ENCODE results near the gene ESPN. TPM values are rescaled to one million over a fixed set of nuclear protein-coding genes. Genes with fewer than 3 reads are reported as not detected.

The ESPN gene
- total RNA-seq, 2 donors from 2014 or later, result 74.3 to 98.0 TPM

GRCh38 chr1:6500544-6501278 lies 76.1 kb downstream of the ESPN start:
- TF ChIP-seq, protein P1, sequence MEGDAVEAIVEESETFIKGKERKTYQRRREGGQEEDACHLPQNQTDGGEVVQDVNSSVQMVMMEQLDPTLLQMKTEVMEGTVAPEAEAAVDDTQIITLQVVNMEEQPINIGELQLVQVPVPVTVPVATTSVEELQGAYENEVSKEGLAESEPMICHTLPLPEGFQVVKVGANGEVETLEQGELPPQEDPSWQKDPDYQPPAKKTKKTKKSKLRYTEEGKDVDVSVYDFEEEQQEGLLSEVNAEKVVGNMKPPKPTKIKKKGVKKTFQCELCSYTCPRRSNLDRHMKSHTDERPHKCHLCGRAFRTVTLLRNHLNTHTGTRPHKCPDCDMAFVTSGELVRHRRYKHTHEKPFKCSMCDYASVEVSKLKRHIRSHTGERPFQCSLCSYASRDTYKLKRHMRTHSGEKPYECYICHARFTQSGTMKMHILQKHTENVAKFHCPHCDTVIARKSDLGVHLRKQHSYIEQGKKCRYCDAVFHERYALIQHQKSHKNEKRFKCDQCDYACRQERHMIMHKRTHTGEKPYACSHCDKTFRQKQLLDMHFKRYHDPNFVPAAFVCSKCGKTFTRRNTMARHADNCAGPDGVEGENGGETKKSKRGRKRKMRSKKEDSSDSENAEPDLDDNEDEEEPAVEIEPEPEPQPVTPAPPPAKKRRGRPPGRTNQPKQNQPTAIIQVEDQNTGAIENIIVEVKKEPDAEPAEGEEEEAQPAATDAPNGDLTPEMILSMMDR (IDR thresholded peaks at IDR 0.05), result no peak
- Histone ChIP-seq H3K27ac (no peak overlapping the region), H3K9me3 (no peaks in the 10 kb centered on the region), H3K27me3 (peaks cover 12% of the 10 kb centered on the region), H3K4me1 (no peaks in the 10 kb centered on the region), H3K36me3 (no peaks in the 10 kb centered on the region), H3K4me3 (no peak overlapping the region), H3K9ac (ENCODE audit: low read depth in 2 of 2, low read length in 2 of 2) (no peak overlapping the region)
- intact Hi-C loops (cut with DNase I), result no loop called here
- DNase-seq, result no peak

DNA sequence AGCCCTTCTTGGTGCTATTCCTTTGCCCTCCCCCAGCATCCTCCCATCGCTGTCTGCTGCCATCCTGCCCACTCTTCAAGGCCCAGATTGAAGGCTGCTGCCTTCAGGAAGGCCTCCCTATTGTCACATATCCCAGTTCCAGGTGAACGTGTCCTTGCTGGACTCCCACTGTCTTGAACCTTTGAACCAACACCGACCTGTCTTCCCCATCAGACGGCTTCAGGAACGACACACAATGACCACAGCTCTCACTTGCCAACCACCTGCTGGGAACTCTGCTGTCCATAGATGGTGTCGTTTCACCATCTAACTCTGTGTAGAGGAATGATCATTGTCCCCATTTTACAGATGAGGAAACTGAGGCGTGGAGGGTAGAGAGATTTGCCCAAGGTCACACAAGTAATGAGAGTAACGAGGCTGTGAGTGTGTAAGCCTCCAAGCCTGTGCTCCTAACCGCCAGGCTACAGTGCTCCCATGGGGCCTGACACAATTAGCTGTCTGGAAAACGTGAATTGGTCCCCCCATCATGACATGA lies 76.8 kb downstream of the ESPN start:
- no peak overlapping the region for H3K27ac ChIP-seq
- H3K27me3 ChIP-seq, result peaks cover 12% of the 10 kb centered on the region

DNA sequence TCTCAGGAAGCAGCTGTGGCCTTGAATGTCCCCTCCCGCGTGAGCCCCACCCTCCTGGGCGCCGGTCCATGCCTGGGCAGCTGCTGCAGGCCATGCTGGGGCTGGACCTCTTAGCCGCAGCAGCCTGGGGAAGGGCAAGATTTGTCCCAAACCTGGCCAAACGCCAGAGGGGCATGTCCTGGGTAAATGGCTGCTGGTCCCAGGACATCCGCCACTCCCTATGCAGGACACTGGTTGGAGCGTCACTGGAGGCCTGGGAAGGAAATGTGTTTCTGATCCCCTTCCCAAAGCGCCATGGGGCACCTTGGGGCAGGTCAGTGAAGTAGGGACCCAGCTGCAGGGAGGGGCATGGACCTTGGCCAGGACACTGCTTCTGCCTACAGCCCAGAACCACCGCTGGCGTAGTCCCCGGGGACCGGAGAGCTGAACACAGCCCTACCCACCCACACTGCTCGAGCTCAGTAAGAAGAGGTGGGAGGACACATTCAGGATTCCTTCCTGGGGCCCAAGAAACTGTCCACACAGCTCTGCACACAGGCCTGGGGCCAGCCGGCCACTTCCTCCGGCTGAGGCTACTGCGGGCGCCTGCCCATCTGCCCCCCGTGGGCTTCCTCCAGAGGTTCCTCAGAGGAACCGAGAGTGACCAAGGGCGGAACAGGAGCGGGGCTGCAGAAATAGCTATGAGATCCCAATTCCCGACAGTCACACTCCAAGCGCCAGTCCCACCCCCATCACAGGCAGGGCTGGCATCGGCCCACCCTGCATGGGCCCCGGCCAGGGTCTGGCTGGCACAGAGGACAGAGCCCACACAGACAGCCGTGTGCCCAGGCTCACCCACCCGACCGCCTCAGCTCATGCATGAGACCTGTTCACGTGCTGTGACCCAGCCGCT lies 77.7 kb downstream of the ESPN start:
- Histone ChIP-seq H3K4me3 (no peak overlapping the region), H3K36me3 (no peaks in the 10 kb centered on the region), H3K9ac (ENCODE audit: low read depth in 2 of 2, low read length in 2 of 2) (no peak overlapping the region), H3K27ac (no peak overlapping the region), H3K27me3 (peaks cover 7% of the 10 kb centered on the region), H3K4me1 (no peaks in the 10 kb centered on the region), H3K9me3 (no peaks in the 10 kb centered on the region)
- intact Hi-C loops (cut with DNase I), result no loop called here
- TF ChIP-seq, protein P1 (IDR thresholded peaks at IDR 0.05), result no peak
- DNase-seq, result no peak

More for the DNA sequence above, 76.8 kb downstream of the ESPN start:
- H3K9me3 ChIP-seq, result no peaks in the 10 kb centered on the region
- H3K36me3 ChIP-seq, result no peaks in the 10 kb centered on the region
- no peak overlapping the region for H3K4me3 ChIP-seq
- DNase-seq, result no peak
- intact Hi-C loops (cut with DNase I), result no loop called here
- no peaks in the 10 kb centered on the region for H3K4me1 ChIP-seq
- TF ChIP-seq, protein P1 (IDR thresholded peaks at IDR 0.05), result no peak
- no peak overlapping the region for H3K9ac ChIP-seq (ENCODE audit: low read depth in 2 of 2, low read length in 2 of 2)

- Histone ChIP-seq H3K27ac (no peak overlapping the region), H3K4me1 (no peaks in the 10 kb centered on the region), H3K4me3 (no peak overlapping the region), H3K9ac (ENCODE audit: low read depth in 2 of 2, low read length in 2 of 2) (no peak overlapping the region), H3K9me3 (no peaks in the 10 kb centered on the region), H3K27me3 (no peaks in the 10 kb centered on the region), H3K36me3 (no peaks in the 10 kb centered on the region)
- intact Hi-C loops (cut with DNase I), result no loop called here
- DNase-seq, result no peak
- TF ChIP-seq, protein P1 (IDR thresholded peaks at IDR 0.05), result no peak
Observed at GRCh38 chr1:6503884-6504602, 79.5 kb downstream of the ESPN start.

DNA sequence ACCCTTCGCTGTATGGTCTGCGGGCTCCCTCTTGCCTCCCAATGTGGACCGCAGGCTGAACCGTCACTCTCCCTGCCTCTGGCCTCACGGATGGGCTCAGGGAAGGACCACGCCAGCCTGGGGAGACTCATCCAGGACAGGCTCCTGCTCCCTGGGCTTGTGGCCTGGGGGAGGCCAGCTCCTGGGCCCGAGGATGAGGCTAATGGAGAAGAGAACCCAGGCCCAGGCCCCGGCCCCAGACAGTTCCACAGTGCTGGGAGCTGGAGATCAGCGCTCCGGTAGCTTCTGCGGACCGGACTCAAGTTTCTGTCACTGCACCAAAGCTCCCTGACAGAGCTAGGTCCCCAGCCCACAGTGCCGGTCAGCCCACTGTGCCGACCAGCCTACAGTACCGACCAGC lies 80.3 kb downstream of the ESPN start:
- no peak overlapping the region for H3K9ac ChIP-seq (ENCODE audit: low read depth in 2 of 2, low read length in 2 of 2)
- no peak for DNase-seq
- no peak overlapping the region for H3K27ac ChIP-seq
- H3K4me3 ChIP-seq, result no peak overlapping the region
- H3K27me3 ChIP-seq, result no peaks in the 10 kb centered on the region
- TF ChIP-seq, protein P1 (IDR thresholded peaks at IDR 0.05), result no peak
- intact Hi-C loops (cut with DNase I), result no loop called here
- H3K9me3 ChIP-seq, result no peaks in the 10 kb centered on the region
- no peaks in the 10 kb centered on the region for H3K36me3 ChIP-seq
- H3K4me1 ChIP-seq, result no peaks in the 10 kb centered on the region

Measured in colonic mucosa (tissue), 4 donors.